Progenitor cell of endocrine pancreas (in vitro differentiated cells): Measurements from ENCODE around the gene CFAP58. TPM values are rescaled to one million over a fixed set of nuclear protein-coding genes. Genes with fewer than 3 reads are reported as not detected.

Source experiments
- DNase-seq: peaks from one replicate; pipeline ENCODE4 v3.0.0; 2021; ENCODE audit warnings: low spot score; ENCODE audit not compliant: unreplicated experiment
- H3K27ac Mint-ChIP-seq: 2 replicates; pipeline ENCODE4 v1.8.0; 2021; ENCODE audit warnings: mild to moderate bottlenecking, moderate library complexity, mixed read lengths
- H3K27me3 Mint-ChIP-seq: 2 replicates; pipeline ENCODE4 v1.8.0; 2021; ENCODE audit warnings: mixed read lengths
- H3K36me3 Mint-ChIP-seq: 2 replicates; pipeline ENCODE4 v1.8.0; 2022; ENCODE audit warnings: mixed read lengths; ENCODE audit not compliant: insufficient read depth
- H3K4me1 Mint-ChIP-seq: 2 replicates; pipeline ENCODE4 v1.8.0; 2021; ENCODE audit warnings: low read depth, mixed read lengths
- H3K4me3 Mint-ChIP-seq: 2 replicates; pipeline ENCODE4 v1.8.0; 2021; ENCODE audit warnings: low read depth, mild to moderate bottlenecking, moderate library complexity, mixed read lengths
- H3K9me3 Mint-ChIP-seq: 2 replicates; pipeline ENCODE4 v1.8.0; 2021; ENCODE audit warnings: low read depth, mixed read lengths
- total RNA-seq: library from RNA; stranded (reverse); gene quantifications from 2 replicates; pipeline ENCODE4 v1.2.1, GENCODE V29; 2021
- TF ChIP-seq, protein P1 (sequence below): fragments of 200-600 bp; sonication (generic); IDR thresholded peaks from one replicate; pipeline ENCODE4 v1.5.0; 2021; ENCODE audit warnings: antibody characterized with exemption, mild to moderate bottlenecking; ENCODE audit not compliant: unreplicated experiment

The CFAP58 gene
- total RNA-seq, 1 donor from 2014 or later = 0.24 TPM

DNA sequence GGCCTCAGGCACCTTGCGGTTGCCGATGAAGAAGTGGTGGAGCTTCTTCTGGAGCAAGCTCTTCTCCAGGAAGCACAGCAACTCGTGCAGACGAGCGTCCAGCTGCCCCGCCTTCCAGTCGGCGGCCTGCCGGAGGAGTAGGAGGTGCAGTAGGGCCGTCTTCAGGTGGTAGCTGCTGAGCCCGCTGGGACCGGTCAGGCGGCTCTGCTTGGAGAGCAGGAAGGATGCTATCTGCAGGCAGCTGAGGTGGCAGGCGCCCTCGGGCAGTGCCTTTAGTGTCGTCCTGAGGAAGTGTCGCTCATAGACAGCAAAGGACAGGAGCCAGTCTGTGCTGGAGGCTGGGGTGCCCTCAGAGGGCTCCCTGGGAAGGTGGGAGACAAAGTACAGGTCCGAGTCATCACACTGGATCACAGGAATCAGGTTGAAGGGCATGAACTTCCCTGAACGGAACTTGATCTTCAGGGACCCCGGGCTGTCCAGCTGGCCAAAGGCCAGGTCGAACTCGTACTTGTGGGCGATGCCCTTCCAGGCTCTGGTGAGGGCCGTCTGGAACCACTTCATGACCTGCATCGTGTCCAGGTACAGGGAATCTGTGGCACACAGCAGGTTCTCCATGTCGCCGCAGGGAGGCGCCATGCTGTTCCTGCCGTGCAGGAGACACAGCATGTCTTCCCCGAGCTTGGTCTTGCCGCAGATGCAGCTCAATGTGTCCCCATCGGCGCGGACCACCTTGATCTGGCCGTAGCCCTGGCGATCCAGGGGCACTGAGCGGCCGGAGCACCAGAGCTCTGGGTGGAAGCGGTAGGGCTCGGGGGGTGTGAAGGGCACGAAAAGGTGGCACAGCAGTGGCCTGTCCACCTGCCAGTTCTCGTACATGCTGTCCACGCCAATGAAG, 38.8 kb upstream of the CFAP58 start:
- DNase-seq = no peak
- TF ChIP-seq, protein P1, sequence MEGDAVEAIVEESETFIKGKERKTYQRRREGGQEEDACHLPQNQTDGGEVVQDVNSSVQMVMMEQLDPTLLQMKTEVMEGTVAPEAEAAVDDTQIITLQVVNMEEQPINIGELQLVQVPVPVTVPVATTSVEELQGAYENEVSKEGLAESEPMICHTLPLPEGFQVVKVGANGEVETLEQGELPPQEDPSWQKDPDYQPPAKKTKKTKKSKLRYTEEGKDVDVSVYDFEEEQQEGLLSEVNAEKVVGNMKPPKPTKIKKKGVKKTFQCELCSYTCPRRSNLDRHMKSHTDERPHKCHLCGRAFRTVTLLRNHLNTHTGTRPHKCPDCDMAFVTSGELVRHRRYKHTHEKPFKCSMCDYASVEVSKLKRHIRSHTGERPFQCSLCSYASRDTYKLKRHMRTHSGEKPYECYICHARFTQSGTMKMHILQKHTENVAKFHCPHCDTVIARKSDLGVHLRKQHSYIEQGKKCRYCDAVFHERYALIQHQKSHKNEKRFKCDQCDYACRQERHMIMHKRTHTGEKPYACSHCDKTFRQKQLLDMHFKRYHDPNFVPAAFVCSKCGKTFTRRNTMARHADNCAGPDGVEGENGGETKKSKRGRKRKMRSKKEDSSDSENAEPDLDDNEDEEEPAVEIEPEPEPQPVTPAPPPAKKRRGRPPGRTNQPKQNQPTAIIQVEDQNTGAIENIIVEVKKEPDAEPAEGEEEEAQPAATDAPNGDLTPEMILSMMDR = no peak

DNA sequence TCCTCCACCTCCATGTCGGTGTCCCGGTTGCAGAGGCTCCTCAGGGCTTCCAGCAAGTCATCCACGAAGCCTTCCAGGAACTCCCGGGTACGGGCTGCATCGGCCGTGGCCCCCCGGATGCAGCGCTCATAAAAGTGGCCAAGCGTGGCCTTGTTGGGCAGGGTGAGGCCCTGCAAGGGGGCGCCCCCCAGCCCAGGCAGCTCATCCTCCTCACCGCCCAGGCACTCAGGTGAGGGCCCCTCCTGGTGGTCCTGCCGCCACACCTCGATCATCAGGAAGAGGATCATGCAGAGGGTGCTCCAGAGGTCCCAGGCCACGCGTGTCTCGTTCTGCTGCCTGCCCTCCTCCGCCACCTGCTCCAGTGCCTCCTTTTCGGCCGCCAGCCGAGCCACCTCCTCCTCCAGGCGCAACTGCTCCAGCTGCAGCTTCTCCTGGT, 38.1 kb upstream of the CFAP58 start:
- Mint-ChIP-seq H3K36me3 (peaks cover 4% of the 10 kb centered on the region), H3K4me3 (no peak overlapping the region), H3K4me1 (no peaks in the 10 kb centered on the region), H3K9me3 (no peaks in the 10 kb centered on the region), H3K27ac (no peak overlapping the region), H3K27me3 (no peaks in the 10 kb centered on the region)
- no peak for DNase-seq
- TF ChIP-seq, protein P1 = no peak

More for the DNA sequence above, 38.8 kb upstream of the CFAP58 start:
- H3K27ac Mint-ChIP-seq = no peak overlapping the region
- H3K27me3 Mint-ChIP-seq = no peaks in the 10 kb centered on the region
- no peaks in the 10 kb centered on the region for H3K9me3 Mint-ChIP-seq
- H3K4me3 Mint-ChIP-seq = no peak overlapping the region
- H3K4me1 Mint-ChIP-seq = no peaks in the 10 kb centered on the region
- peaks cover 4% of the 10 kb centered on the region for H3K36me3 Mint-ChIP-seq

DNA sequence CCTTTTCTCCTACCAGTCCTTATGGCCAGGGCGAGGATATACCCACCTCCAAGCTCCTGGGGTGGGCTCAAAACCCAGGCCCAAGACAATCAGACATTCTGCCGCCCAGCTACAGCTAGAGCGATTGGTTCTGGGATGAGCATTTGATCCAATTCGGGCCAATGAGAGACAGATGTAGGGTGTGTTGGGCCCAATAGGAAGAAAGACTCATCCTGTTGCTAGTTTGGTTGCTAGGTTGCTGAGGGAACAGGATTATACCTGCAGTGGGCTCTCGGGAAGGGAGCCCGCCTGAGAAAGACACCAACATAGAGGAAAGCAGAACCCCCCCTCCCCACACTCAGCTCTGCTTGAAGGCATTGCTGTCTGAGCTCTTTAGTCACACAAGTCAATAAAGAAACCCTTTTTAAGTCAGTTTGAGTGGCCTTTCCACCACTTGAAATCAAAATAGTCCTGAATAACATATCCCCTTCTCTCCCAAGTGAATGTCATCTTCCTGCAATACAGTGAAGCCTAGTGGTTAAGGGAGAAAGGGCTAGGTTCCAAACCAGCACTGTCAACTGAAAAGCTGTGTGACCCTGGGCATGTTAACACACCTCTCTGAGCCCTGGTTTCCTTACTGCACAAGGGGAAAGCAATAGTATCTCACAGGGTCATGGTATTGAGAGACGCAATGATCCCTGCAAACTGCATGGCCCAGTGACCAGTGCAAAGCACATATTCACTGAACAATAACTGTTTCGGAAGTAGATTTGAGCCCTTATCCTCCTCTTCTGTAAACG, 37.1 kb upstream of the CFAP58 start:
- TF ChIP-seq, protein P1 = no peak
- peaks cover 4% of the 10 kb centered on the region for H3K36me3 Mint-ChIP-seq
- no peaks in the 10 kb centered on the region for H3K4me1 Mint-ChIP-seq
- H3K9me3 Mint-ChIP-seq = no peaks in the 10 kb centered on the region
- H3K27ac Mint-ChIP-seq = no peak overlapping the region
- no peaks in the 10 kb centered on the region for H3K27me3 Mint-ChIP-seq
- no peak for DNase-seq
- no peak overlapping the region for H3K4me3 Mint-ChIP-seq

DNA sequence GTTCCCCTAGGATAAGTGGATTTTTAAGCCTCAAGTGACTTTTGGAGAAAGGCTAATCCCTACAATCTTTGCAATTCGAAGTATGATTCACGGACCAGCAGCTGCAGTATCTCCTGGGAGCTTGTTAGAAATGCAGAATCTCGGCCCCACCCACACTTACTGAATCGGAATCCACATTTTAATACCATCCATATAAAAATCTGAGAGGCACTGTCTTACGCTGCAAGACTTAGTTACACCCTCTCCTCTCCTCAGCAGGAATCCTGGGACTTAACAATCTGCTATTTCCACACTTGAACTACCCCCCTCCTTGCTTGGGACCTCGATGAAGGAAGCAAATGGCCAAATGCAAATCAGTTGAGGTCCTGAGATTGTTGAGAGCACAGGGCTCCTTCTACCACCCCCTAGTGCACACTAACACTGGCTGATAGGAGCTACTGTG, 36.3 kb upstream of the CFAP58 start:
- no peaks in the 10 kb centered on the region for H3K4me1 Mint-ChIP-seq
- H3K9me3 Mint-ChIP-seq = no peaks in the 10 kb centered on the region
- no peak for DNase-seq
- H3K36me3 Mint-ChIP-seq = peaks cover 4% of the 10 kb centered on the region
- no peaks in the 10 kb centered on the region for H3K27me3 Mint-ChIP-seq
- H3K27ac Mint-ChIP-seq = no peak overlapping the region
- TF ChIP-seq, protein P1 = no peak
- no peak overlapping the region for H3K4me3 Mint-ChIP-seq

DNA sequence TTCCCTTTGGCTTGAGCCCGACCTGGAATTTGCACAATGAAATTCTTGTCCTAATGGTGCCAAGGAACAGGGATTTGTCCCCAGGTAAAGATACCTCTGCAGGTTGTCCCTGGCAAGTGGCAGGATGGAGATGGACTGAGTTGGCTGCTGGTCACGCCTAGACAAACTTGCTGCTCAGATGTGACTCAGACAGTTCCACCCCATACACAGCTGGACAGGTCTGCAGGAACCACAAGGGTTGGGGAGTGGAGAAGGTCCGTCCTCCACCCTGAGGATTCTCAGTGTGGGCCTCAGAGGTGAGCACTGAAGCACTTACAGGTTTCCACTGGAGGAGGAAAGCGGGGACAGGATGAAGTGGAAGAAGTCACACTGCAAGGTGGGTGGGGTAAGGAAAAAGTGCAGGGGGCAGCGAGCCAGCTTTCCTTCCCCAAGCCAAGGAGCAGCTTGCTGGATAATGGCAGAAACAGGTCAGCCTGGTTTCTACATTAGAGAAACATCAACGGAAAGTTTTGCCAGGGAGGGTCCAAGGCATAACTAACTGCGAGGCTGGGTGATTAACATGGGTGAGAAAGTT, 35.8 kb upstream of the CFAP58 start:
- H3K4me1 Mint-ChIP-seq = no peaks in the 10 kb centered on the region

More for the DNA sequence above, 35.8 kb upstream of the CFAP58 start:
- Mint-ChIP-seq H3K9me3 (no peaks in the 10 kb centered on the region), H3K36me3 (peaks cover 4% of the 10 kb centered on the region), H3K4me3 (no peak overlapping the region), H3K27me3 (no peaks in the 10 kb centered on the region), H3K27ac (no peak overlapping the region)
- no peak for DNase-seq
- TF ChIP-seq, protein P1 = no peak
